HG03558 (cell line): Measurements from ENCODE around the gene CHTF18.

Source experiments
- ATAC-seq: cut with Tn5 transposase; IDR thresholded peaks from one replicate; pipeline ENCODE4 v1.9.1; 2021; ENCODE audit warnings: moderate number of reproducible peaks; ENCODE audit not compliant: unreplicated experiment; ENCODE audit errors: extremely low read depth

Gene CHTF18

GRCh38 chr16:842061-842476 lies 53.6 kb downstream of the CHTF18 start:
- no peak for ATAC-seq

GRCh38 chr16:842711-843560 lies 54.5 kb downstream of the CHTF18 start:
- no peak for ATAC-seq

- no peak for ATAC-seq
Observed at GRCh38 chr16:843771-844170, 55.4 kb downstream of the CHTF18 start.

- no peak for ATAC-seq
Observed at GRCh38 chr16:844638-845350, 56.4 kb downstream of the CHTF18 start.

- no peak for ATAC-seq
Observed at GRCh38 chr16:845351-845745, 56.9 kb downstream of the CHTF18 start.

GRCh38 chr16:847151-847550 lies 58.7 kb downstream of the CHTF18 start:
- no peak for ATAC-seq
